ENCODE results near the gene KLK15. TPM values are rescaled to one million over a fixed set of nuclear protein-coding genes. Genes with fewer than 3 reads are reported as not detected.

Gene KLK15
- total and polyA plus RNA-seq, 2 of the 8 experiments (the other 6 are each of a cell fraction or from before 2014, with no cell fraction given), result not detected

DNA sequence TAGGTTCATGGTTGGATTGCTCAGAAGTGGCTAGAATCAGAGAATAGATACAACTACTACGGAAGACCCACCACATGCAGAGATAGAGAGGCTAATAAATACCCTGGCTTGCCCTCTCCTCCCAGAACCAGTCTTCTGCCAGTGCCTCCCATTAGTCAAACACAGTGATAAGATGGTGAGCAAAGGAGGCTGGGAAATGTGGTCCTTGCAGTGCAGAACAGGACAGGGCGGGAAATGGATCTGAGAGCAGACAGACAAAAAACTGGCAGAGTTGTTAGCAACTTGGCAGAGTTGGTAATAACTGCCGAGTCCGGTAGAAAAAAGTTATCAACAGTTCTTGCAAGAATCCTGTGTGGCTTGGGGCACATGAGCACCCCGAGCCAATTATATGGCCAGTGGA lies 18.5 kb downstream of the KLK15 start:
- no peak overlapping the region for H4K5ac ChIP-seq (ENCODE audit: insufficient read length, low read depth, low read length)
- no peak overlapping the region for H2BK5ac ChIP-seq (ENCODE audit: low read depth, low read length)
- H3K4me1 ChIP-seq (replicated peaks in 1 of 4; ENCODE audit: control insufficient read depth in 3 of 4, insufficient read depth in 4 of 4, low read length in 3 of 4), result peaks cover 5 to 16% (median 11%) of the 10 kb centered on the region in 4 experiments
- H3K18ac ChIP-seq (ENCODE audit: extremely low read depth, low read length), result no peak overlapping the region
- H2BK120ac ChIP-seq (replicated peaks; ENCODE audit: low read depth, low read length), result no peak overlapping the region
- 89% methylated on average over 5 of the region's 5 CpGs; no CpG with 5 or more reads in 1 of the 2 experiments for WGBS, 2 experiments (ENCODE audit: extremely low coverage in 1 of 2, insufficient coverage in 1 of 2, insufficient read length in 1 of 2, insufficient replicate concordance in 2 of 2, low coverage in 1 of 2, low lambda C conversion rate in 2 of 2, missing lambda C conversion rate in 1 of 2)
- H3K23me2 ChIP-seq (ENCODE audit: low read depth, low read length), result peaks cover 21% of the 10 kb centered on the region
- no peaks in the 10 kb centered on the region for H3K36me3 ChIP-seq (ENCODE audit: control insufficient read depth in 2 of 4, insufficient read depth in 4 of 4, low read length in 3 of 4)
- H3K9ac ChIP-seq (replicated peaks in 1 of 4; ENCODE audit: extremely low read depth in 1 of 4, low read depth in 3 of 4, low read length in 3 of 4), result no peak overlapping the region
- H2BK12ac ChIP-seq (ENCODE audit: low read depth, low read length), result no peak overlapping the region
- POLR2A ChIA-PET (ENCODE audit: partially characterized antibody), result interaction anchor here (14.4 kb wide), 1 partner anchor 17 kb away, joined by 275 read pairs; no protein-coding TSS in a partner anchor
- H2AK5ac ChIP-seq (ENCODE audit: low read depth, low read length), result no peak overlapping the region
- no peaks in the 10 kb centered on the region for H3K79me2 ChIP-seq (ENCODE audit: control insufficient read depth in 1 of 2, insufficient read depth in 2 of 2, low read length in 2 of 2)
- peaks cover 7 to 14% (median 13%) of the 10 kb centered on the region in 4 experiments for H3K27me3 ChIP-seq (replicated peaks in 1 of 4; ENCODE audit: control insufficient read depth in 3 of 4, extremely low read depth in 1 of 4, insufficient read depth in 3 of 4, low read length in 3 of 4)
- no peak overlapping the region for H3K27ac ChIP-seq (ENCODE audit: low read depth, low read length)
- H3K9me3 ChIP-seq (ENCODE audit: insufficient read depth in 2 of 2, low read depth in 1 of 2, low read length in 1 of 2), result no peaks in the 10 kb centered on the region
- FAIRE-seq, result no peak
- no peak overlapping the region for H4K91ac ChIP-seq (replicated peaks; ENCODE audit: insufficient read length, low read length)
- H4K20me1 ChIP-seq (replicated peaks in 1 of 2; ENCODE audit: control insufficient read depth in 1 of 2, insufficient read depth in 2 of 2, low read length in 2 of 2), result peaks cover 0 to 2% of the 10 kb centered on the region in 2 experiments
- H2BK15ac ChIP-seq (ENCODE audit: low read length), result no peak overlapping the region
- CTCF ChIA-PET (ENCODE audit: partially characterized antibody), result interaction anchor here (0.7 to 1.6 kb wide), 2 partner anchors 23 to 29 kb away, joined by 3 read pairs; no protein-coding TSS in a partner anchor
- H3K79me1 ChIP-seq (ENCODE audit: low read depth, low read length), result no peaks in the 10 kb centered on the region
- no peak overlapping the region for H3K14ac ChIP-seq (ENCODE audit: insufficient read length)
- H3K4ac ChIP-seq (replicated peaks; ENCODE audit: insufficient read length, low read depth, low read length), result no peak overlapping the region
- H4K8ac ChIP-seq (ENCODE audit: extremely low read depth, insufficient read depth, low read length), result no peak overlapping the region
- no peak overlapping the region for H3K4me2 ChIP-seq (ENCODE audit: insufficient read depth in 1 of 2, low read depth in 2 of 2, low read length in 2 of 2)
- no peak overlapping the region for H3K23ac ChIP-seq (ENCODE audit: insufficient read length)
- H3K4me3 ChIP-seq (ENCODE audit: extremely low read depth in 1 of 4, insufficient read depth in 2 of 4, low read depth in 3 of 4, low read length in 4 of 4), result no peak overlapping the region
- no peak overlapping the region for H2AFZ ChIP-seq (ENCODE audit: low read length)
- H2BK20ac ChIP-seq (ENCODE audit: low read length), result no peak overlapping the region
- no peak for DNase-seq (ENCODE audit: low read depth in 1 of 2, low spot score in 2 of 2)
- H3K56ac ChIP-seq (replicated peaks; ENCODE audit: insufficient read length, low read depth, low read length), result no peak overlapping the region
- TF ChIP-seq KDM4A (IDR thresholded peaks at IDR 0.05; ENCODE audit: low read depth, low read length, severe bottlenecking) (no peak), EZH2 (IDR thresholded peaks at IDR 0.05; ENCODE audit: low read depth, low read length, severe bottlenecking) (no peak), POLR2AphosphoS5 (IDR thresholded peaks at IDR 0.05; ENCODE audit: low read depth, low read length) (no peak), PHF8 (conservative IDR thresholded peaks at IDR 0.05; ENCODE audit: low read depth, low read length) (no peak), SIRT6 (IDR thresholded peaks at IDR 0.05; ENCODE audit: low read length) (no peak), CEBPB (IDR thresholded peaks at IDR 0.05; ENCODE audit: low read depth, low read length) (no peak), FOSL1 (IDR thresholded peaks at IDR 0.05; ENCODE audit: insufficient read depth, low read depth, low read length) (no peak), TAF7 (optimal IDR thresholded peaks at IDR 0.05; ENCODE audit: borderline replicate concordance, low read depth, low read length) (no peak)
- TF ChIP-seq, protein P1, sequence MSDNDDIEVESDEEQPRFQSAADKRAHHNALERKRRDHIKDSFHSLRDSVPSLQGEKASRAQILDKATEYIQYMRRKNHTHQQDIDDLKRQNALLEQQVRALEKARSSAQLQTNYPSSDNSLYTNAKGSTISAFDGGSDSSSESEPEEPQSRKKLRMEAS (IDR thresholded peaks at IDR 0.05), result no peak

All from H1 (cell line).